Activated CD8-positive, alpha-beta memory T cell treated with anti-CD3 and anti-CD28 coated beads, Interleukin-2, amount 50 U/mL, for 24 hours (primary cell): Measurements from ENCODE around the gene CCDC12.

Experiments used
- DNase-seq: peaks from one replicate; pipeline ENCODE4 v3.0.0-alpha.2; 2020; ENCODE audit errors: extremely low read depth

Gene CCDC12

GRCh38 chr3:46893763-46894162 lies 82.8 kb downstream of the CCDC12 start:
- no peak for DNase-seq

DNA sequence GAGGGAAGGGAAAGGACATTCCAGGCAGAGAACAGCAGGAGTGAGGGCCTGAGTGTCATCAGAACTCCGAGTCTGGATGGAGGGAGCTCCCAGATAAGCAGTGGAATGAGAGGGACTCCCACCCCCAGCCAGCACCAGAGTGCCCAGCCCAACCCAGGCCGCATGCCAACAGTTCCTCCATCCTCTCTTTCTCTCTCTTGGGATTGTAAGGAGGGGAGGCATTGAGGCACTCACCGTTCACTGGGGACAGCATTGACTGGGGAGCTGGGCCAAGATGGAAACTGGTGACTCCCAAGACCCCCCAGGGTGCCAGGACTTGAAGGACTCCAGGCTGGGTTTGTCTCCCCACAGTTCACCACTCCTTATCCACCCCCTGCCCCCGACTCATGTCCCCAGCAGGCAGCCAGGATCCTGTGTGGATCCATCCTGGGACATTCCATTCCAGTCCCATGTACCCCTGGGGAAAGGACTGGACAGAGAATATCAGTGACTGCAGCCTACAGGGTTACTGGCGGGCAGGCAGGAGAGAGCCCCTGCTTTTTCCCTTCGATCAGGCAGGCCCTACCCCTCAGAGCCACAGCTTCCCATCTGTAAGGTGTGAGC lies 83.3 kb downstream of the CCDC12 start:
- no peak for DNase-seq

DNA sequence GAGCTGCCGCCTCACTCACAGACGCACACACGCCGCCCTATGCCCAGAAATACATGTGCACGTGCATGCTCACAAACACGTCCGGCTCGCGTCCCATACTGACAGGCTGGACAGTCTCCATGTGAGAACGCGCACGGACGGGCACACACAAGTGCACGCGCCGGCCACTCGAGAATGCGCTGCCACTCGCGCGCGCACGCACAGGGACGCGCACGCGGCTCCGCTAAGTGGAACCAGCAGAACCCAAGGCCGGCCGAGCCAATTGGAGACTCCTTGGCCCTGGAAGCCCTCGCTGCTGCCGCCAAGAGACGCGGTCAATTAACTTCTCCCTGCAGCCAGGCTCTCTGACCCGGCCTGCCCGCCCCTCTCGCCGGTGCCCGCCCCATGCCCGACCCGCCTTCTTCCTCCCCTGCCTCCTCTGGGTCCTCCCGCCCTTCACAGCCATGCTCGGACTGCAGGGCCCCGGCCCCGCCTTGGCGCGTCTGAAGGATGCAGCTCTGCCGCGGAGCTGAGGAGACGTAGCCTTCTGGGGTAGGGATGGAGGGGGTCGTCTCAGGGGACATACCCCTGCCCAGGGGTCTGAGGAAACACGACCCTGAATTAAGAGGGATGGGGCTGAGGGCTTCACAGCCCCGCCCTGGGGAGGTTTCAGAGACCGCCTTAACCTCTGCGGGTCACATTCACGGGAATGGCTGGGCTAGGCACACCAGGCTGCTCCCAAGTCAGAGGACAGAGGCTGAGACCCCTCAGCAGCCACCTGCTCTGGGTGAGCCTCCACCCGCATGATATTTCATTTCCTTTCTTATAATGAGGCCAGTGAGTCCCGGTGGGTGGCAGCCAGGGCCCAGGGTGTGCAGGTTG lies 84.0 kb downstream of the CCDC12 start:
- no peak for DNase-seq

- DNase-seq = no peak
Observed at GRCh38 chr3:46891132-46891531, 85.4 kb downstream of the CCDC12 start.

- DNase-seq = no peak
Observed at GRCh38 chr3:46890132-46890531, 86.4 kb downstream of the CCDC12 start.

GRCh38 chr3:46889381-46890110 lies 87.0 kb downstream of the CCDC12 start:
- DNase-seq = no peak

DNA sequence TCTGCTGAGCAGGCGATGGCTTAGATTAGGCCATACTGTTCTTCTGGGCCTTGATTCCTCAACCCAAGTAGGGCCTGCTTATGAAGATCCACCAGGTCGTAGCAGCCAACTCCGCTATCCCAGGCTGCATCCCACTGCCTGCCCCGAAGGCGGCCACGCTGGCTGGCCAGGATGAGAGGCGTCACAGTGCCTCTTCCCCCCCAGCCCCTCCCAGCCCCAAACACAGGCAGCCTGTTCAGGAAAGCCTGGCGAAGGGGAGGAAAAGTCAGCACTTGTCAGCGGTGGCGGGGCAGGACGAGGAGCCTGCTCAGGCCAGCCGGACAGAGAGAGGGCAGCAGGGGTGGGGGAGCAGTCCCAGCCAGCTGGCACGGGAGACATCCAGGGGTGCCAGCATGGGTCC lies 87.8 kb downstream of the CCDC12 start:
- DNase-seq = no peak

GRCh38 chr3:46887980-46888494 lies 88.5 kb downstream of the CCDC12 start:
- no peak for DNase-seq

DNA sequence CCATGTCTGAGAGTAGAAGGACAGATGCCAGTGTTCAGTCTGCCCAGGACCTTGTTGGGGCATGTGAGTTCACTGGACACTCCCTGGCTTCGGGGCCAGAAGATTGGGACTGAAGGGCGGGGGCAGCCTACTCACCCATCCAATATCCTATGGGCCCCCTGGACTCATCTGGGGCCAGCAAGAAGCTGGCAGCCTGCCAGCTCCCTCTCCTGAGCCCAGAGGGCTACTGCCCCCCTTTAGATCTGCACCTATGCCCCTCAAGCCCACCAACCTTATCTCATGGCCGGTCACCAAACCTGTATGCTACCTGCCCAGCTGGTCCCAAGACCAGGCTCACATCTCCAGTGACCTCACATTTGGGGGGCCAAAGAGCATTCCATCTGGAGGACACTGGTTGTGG lies 90.9 kb downstream of the CCDC12 start:
- DNase-seq = no peak

GRCh38 chr3:46884929-46885328 lies 91.6 kb downstream of the CCDC12 start:
- no peak for DNase-seq

DNA sequence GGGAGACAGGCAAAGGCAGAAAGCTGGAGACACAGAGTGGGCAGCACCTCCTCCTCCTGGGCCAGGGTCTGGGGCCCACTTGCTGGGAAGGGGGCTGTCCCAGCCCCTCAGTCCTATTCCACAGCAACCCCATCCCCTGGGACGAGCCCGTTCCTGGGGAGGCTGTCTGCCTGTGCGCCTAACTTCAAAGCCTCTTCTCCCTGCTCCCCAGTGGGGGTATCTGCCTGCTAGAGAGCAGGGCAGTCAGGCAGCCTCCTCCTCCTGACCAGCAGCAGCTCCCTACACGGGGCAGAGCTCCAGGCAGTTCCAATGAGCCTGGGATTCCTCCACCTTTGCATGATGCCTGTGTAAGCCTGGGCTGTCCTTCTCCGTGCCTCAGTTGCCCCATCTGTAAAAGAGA lies 92.1 kb downstream of the CCDC12 start:
- DNase-seq = no peak

- no peak for DNase-seq
Observed at GRCh38 chr3:46883830-46884185, 92.7 kb downstream of the CCDC12 start.

DNA sequence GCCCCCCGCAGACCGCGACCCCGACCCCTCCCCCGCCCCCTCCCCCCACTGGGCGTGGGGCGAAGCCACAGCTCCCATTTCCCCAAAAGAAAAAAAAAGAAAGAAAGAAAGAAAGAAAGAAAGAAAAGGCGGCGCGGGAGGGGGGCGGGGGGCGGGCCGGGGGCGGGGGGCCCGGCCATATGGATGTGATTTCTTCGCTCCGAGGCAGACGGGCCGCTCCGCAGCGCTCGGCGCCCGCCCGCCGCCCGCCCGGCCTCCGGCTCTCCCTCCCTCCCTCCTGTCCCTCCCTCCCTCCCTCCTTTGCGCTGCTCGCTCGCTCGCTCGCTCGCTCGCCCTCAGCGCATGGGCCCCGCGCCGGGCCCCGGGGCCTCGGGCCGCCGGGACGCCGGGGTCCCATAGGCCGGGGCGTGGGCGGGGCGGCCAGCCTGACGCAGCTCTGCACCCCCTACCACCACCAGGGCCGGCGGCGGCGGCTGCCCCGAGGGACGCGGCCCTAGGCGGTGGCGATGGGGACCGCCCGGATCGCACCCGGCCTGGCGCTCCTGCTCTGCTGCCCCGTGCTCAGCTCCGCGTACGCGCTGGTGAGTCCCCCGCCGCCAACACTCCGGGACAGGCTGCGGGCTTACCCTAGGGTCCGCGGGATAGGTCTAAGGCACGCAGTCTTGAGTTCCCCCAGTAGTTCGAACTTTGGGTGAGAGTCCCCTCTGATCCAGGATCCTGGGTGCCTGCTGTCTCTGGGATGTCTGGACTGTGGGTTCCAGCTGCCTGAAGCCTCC lies 93.3 kb downstream of the CCDC12 start:
- no peak for DNase-seq

- no peak for DNase-seq
Observed at GRCh38 chr3:46882377-46883053, 94.0 kb downstream of the CCDC12 start.

- no peak for DNase-seq
Observed at GRCh38 chr3:46881596-46882376, 94.8 kb downstream of the CCDC12 start.

DNA sequence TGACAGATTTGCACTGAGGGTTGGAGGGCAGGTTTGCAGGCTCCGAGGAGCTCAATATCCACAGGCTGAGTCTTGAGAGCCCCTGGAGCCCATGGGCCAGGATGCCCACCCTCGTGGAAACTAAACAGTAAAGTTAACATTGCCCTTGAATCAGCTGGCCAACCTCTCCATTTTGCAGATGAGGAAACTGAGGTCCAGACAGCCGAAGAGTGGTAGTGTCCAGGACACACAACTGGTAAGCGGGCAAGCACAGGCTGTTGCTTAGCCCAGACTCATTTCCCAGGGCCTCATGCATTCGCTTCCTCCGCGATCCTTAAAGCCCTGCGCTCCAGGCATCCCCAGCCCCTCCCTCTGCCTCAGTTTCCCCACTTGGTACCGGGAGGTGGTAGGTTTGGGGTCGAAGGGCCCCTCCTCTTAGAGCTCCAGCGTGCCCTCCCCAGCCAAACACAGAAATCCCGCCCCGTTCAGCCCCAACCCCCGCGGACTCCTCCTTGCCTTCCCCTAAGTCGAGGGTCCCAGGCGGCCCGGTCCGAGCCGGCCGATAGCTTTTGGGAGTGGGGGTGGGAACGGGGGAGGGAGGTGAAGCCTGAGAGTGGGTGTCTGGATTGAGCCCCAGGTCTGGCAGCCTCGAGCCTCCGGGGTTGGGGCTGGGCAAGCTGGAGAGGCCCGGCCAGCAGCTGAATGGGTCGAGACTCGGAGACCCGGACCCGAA lies 95.5 kb downstream of the CCDC12 start:
- DNase-seq = no peak

GRCh38 chr3:46878781-46879436 lies 97.6 kb downstream of the CCDC12 start:
- no peak for DNase-seq

DNA sequence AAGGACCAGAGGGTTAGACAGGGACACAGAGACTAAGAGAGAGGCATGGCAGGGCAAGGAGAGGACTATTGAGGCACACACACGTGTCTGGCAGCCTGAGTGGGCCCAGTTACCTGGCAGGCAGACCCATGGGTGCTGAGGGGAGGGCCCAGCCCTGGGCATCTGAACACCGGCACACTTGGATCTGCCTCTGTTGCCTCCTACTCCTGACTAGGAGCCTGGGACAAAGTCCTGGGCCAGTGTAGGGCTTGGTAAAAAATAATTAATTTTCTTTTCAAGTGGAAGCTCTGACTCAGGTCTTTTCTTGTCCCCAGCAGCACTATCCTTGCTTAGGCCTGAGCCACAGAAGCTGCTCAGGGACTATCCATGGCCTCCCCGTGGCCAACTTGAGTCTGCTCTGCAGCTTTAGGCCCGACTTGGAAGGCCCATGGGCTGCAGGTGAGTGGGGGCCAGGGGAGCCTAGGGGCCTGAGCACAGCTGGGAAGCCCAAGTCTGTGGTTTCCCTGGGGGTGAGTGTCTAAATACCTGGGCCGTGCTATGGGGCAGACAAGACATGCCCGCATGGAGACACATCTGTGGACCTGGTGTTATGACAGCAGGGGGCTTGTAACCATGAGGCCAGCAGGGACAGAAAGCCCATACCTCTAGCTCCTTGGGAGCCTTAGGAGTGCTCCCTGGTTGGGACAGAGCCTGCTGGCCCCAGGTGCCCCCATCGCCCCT lies 99.0 kb downstream of the CCDC12 start, which contains the start of gene PTH1R:
PTH1R (plus strand) TSS at position 316 of the 720 bp plus-strand sequence. CDS start 5,839 bp downstream, outside the sequence.
- no peak for DNase-seq
